HG03521 (cell line): ENCODE data around the gene TP53TG3F.
"Not testable (repeated sequence)": the region's sequence is repeated elsewhere in the genome, so short reads cannot be mapped to it uniquely, and the experiment has no call there.

Experiments
- ATAC-seq: cut with Tn5 transposase; IDR thresholded peaks from one replicate; pipeline ENCODE4 v1.9.1; 2021; ENCODE audit warnings: mild to moderate bottlenecking, moderate library complexity; ENCODE audit not compliant: unreplicated experiment

The TP53TG3F gene

DNA sequence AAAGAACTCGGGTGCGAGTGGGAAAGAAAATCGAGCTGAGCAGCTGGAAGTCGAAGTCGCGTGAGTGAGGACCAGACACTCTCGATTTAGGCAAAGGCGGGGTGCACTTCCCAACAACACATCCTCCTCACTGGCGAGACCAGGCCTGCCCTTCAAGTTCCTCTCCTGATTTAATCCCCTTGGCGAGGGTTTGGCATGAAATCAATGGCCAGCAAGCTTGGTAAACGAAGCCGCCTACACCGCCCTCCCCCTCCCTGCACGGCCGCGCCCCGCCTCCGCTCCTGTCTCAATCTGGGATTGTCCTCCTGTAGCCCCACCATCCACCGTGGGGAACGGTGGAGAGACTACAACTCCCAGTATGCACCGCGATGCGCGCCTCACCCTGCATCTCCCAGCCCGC, at the start of gene TP53TG3F:
TSS of gene TP53TG3F (plus strand) at position 301 of the 400 bp plus-strand sequence. CDS start at position 369, 68 bp downstream.
- ATAC-seq, result not testable (repeated sequence)

GRCh38 chr16:33491611-33492010, 32.2 kb downstream of the TP53TG3F start:
- not testable (repeated sequence) for ATAC-seq

DNA sequence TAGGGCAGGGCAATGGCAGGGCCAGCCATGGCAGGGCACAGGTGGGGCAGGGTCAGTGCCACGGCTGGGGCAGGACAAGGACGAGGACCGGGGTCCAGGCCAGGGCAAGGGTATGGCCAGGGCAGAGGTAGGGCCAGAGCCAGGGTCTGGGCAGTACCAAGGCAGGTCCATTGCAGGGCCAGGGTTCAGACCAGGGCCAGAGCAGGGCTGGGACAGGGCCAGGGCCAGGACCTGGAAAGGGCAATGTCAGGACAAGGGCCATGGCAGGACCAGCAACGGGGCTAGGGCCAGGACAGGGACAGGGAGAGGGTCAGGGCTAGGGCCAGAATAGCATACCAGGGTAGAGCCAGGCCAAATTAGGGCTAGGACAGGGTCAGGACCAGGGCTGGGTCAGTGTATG, 47.8 kb downstream of the TP53TG3F start:
- ATAC-seq, result not testable (repeated sequence)

DNA sequence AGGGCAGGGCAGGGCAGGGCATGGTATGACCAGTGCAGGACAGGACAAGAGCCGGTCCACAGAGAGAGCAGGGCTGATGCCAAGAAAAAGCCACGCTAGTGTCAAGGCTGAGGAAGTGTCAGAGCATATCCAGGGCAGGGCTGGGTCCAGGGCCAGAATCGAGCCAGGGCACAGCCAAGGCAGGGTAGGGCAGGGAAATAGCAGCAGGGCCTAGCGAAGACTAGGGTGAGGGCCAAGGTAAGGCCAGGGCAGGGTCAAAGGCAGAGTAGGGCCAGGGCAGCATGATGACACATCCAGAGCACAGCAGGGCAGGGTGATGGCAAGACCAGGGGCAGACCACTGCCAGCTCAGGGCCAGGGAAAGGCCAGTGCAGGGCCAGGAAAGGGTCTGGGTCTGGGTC, 49.7 kb downstream of the TP53TG3F start:
- not testable (repeated sequence) for ATAC-seq

- ATAC-seq, result not testable (repeated sequence)
Observed at GRCh38 chr16:33509906-33510305, 50.5 kb downstream of the TP53TG3F start.
